ENCODE results near the gene FAM76B. TPM values are rescaled to one million over a fixed set of nuclear protein-coding genes. Genes with fewer than 3 reads are reported as not detected.

Gene FAM76B
- total and polyA plus RNA-seq, 2 of the 13 experiments (the other 11 are each of a cell fraction or from before 2014, with no cell fraction given): 20.2 to 24.2 TPM

DNA sequence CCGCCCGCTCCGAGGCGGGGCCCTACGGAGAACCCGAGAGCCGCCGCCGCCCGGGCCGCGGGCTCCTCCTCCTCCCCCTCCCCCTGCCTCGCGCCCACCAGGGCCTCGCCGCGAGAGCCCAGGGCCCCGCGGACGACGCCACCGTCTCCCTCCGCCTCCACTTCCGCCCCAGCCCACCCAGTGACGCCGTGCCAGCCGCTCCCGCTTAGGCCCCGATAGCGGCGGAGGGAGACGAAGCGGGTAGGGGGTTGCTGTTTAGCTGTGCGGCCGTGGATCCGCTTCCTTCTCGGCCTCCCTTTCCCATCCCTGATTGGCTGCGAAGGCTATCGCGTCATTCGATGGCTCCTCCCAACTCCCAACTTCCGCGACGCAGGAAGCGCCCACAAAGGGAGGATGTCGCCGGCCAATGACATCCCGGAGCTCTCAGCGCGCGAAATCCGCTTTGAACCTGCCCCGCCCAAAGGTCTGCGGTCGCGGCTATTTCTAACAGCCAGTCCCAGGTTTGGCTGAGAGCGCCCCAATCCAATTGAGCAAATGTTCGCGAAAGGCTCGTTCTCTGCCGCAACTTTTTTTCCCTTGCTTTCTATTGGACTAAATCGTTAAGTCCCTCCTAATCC, at the start of gene FAM76B (continued):
- TF ChIP-seq, protein P1, sequence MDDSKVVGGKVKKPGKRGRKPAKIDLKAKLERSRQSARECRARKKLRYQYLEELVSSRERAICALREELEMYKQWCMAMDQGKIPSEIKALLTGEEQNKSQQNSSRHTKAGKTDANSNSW (CRISPR knock-in tag; IDR thresholded peaks at IDR 0.05; ENCODE audit: borderline replicate concordance): peak; percentile 39; the same call in 1 of the 2 replicates
- TF ChIP-seq ZNF747 (CRISPR knock-in tag; IDR thresholded peaks at IDR 0.05; ENCODE audit: borderline replicate concordance) (no peak; the same call in 1 of the 2 replicates), ETS1 (CRISPR knock-in tag; IDR thresholded peaks at IDR 0.05) (no peak), ZNF580 (CRISPR knock-in tag; IDR thresholded peaks at IDR 0.05; ENCODE audit: borderline replicate concordance, low read depth) (peak; percentile 96), HDAC6 (IDR thresholded peaks at IDR 0.05; ENCODE audit: low read depth, low read length) (no peak), ZNF407 (CRISPR knock-in tag; IDR thresholded peaks at IDR 0.05; ENCODE audit: not compliant biosample characterization) (no peak), NR1H2 (CRISPR knock-in tag; IDR thresholded peaks at IDR 0.05; ENCODE audit: borderline replicate concordance, low read depth) (no peak), RAD51 (IDR thresholded peaks at IDR 0.05; ENCODE audit: borderline replicate concordance) (no peak), ZNF354B (CRISPR knock-in tag; IDR thresholded peaks at IDR 0.05) (peak; percentile 87; the same call in 1 of the 2 replicates), SYNCRIP (IDR thresholded peaks at IDR 0.05; ENCODE audit: insufficient read depth, low read depth, low read length) (no peak), SALL2 (CRISPR knock-in tag; IDR thresholded peaks at IDR 0.05) (peak; percentile 82), ZNF780A (CRISPR knock-in tag; IDR thresholded peaks at IDR 0.05) (no peak), ZNF790 (CRISPR knock-in tag; IDR thresholded peaks at IDR 0.05; ENCODE audit: borderline replicate concordance) (no peak; the same call in 1 of the 2 replicates), ZFP1 (CRISPR knock-in tag; IDR thresholded peaks at IDR 0.05) (no peak), SMAD1 (CRISPR knock-in tag; IDR thresholded peaks at IDR 0.05; ENCODE audit: borderline replicate concordance, low read depth) (no peak), ZNF431 (CRISPR knock-in tag; IDR thresholded peaks at IDR 0.05; ENCODE audit: borderline replicate concordance, low read depth) (0 out of 2 replicates have a peak, but pooled peaks have one; percentile 50), PPARG (CRISPR knock-in tag; conservative IDR thresholded peaks at IDR 0.05) (peak; percentile 58; the same call in 1 of the 2 replicates)
- TF ChIP-seq, protein P2, sequence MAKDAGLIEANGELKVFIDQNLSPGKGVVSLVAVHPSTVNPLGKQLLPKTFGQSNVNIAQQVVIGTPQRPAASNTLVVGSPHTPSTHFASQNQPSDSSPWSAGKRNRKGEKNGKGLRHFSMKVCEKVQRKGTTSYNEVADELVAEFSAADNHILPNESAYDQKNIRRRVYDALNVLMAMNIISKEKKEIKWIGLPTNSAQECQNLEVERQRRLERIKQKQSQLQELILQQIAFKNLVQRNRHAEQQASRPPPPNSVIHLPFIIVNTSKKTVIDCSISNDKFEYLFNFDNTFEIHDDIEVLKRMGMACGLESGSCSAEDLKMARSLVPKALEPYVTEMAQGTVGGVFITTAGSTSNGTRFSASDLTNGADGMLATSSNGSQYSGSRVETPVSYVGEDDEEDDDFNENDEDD (CRISPR knock-in tag; IDR thresholded peaks at IDR 0.05; ENCODE audit: borderline replicate concordance): peak; percentile 98
